CD4-positive, alpha-beta T cell treated with Interleukin-17A for 1 hour (primary cell): ENCODE results near the gene UBASH3B.

ENCODE experiments used
- DNase-seq: peaks from one replicate; pipeline ENCODE4 v3.0.0-alpha.2; 2020

Gene UBASH3B

GRCh38 chr11:122791411-122791810 is 135.9 kb downstream of the UBASH3B start:
- DNase-seq: no peak

GRCh38 chr11:122791836-122792235 is 136.3 kb downstream of the UBASH3B start:
- DNase-seq: no peak

GRCh38 chr11:122793515-122793914 is 138.0 kb downstream of the UBASH3B start:
- DNase-seq: no peak

- DNase-seq: no peak
These were observed 139.8 kb downstream of the UBASH3B start for GRCh38 chr11:122795307-122795706.

GRCh38 chr11:122796128-122796717 is 140.7 kb downstream of the UBASH3B start:
- DNase-seq: peak; percentile 68

- no peak for DNase-seq
These were observed 142.1 kb downstream of the UBASH3B start for GRCh38 chr11:122797651-122798050.

GRCh38 chr11:122799406-122800105 is 144.0 kb downstream of the UBASH3B start:
- no peak for DNase-seq

- DNase-seq: no peak
These were observed 147.4 kb downstream of the UBASH3B start for GRCh38 chr11:122802876-122803275.

GRCh38 chr11:122803306-122803705 is 147.8 kb downstream of the UBASH3B start:
- DNase-seq: no peak

- no peak for DNase-seq
These were observed 148.2 kb downstream of the UBASH3B start for GRCh38 chr11:122803716-122804115.

GRCh38 chr11:122804161-122804560 is 148.6 kb downstream of the UBASH3B start:
- DNase-seq: no peak

- no peak for DNase-seq
These were observed 149.3 kb downstream of the UBASH3B start for GRCh38 chr11:122804796-122805195.

GRCh38 chr11:122807731-122808477 is 152.4 kb downstream of the UBASH3B start:
- DNase-seq: no peak

GRCh38 chr11:122808478-122808869 is 153.0 kb downstream of the UBASH3B start:
- no peak for DNase-seq

GRCh38 chr11:122809866-122810265 is 154.3 kb downstream of the UBASH3B start:
- no peak for DNase-seq

GRCh38 chr11:122811721-122812120 is 156.2 kb downstream of the UBASH3B start:
- DNase-seq: no peak

- DNase-seq: no peak
These were observed 157.1 kb downstream of the UBASH3B start for GRCh38 chr11:122812638-122813037.

- DNase-seq: no peak
These were observed 157.8 kb downstream of the UBASH3B start for GRCh38 chr11:122813176-122813893.

GRCh38 chr11:122813894-122814270 is 158.4 kb downstream of the UBASH3B start:
- DNase-seq: no peak

GRCh38 chr11:122814401-122814800 is 158.9 kb downstream of the UBASH3B start:
- DNase-seq: peak; percentile 26

GRCh38 chr11:122815900-122816299 is 160.4 kb downstream of the UBASH3B start:
- DNase-seq: no peak

- DNase-seq: no peak
These were observed 161.4 kb downstream of the UBASH3B start for GRCh38 chr11:122816761-122817520.

GRCh38 chr11:122820158-122820557 is 164.6 kb downstream of the UBASH3B start:
- DNase-seq: no peak
